ENCODE data around the gene DIABLO. TPM values are rescaled to one million over a fixed set of nuclear protein-coding genes. Genes with fewer than 3 reads are reported as not detected.
"Not testable (repeated sequence)": the region's sequence is repeated elsewhere in the genome, so short reads cannot be mapped to it uniquely, and the experiment has no call there.

Gene DIABLO
- total RNA-seq, 6 donors from 2014 or later, result 27.2 to 61.8 (median 42.1) TPM

- Histone ChIP-seq H3K4me1 (peaks cover 0 to 13% (median 8%) of the 10 kb centered on the region in 4 donors), H3K27ac (no peak within 1 kb of the TSS), H3K4me3 (peak within 1 kb of the TSS; percentile 18 to 60 (median 50)), H3K27me3 (peaks cover 0 to 2% (median 0%) of the 10 kb centered on the region in 4 donors), H3K36me3 (no peaks in the 10 kb centered on the region), H3K9me3 (no peaks in the 10 kb centered on the region)
- peak; percentile 47 to 92 for DNase-seq
- TF ChIP-seq EP300 (IDR thresholded peaks at IDR 0.05) (no peak), POLR2A (IDR thresholded peaks at IDR 0.05) (peak in 1 of 4 donors; percentile 15), POLR2AphosphoS5 (IDR thresholded peaks at IDR 0.05) (no peak), CTCF (IDR thresholded peaks at IDR 0.05) (no peak)
- 3 to 10% methylated on average over 6 to 44 of the region's 63 CpGs for WGBS, 2 donors
- ATAC-seq (ENCODE audit: low FRiP score in 2 of 2), result peak; percentile 56 to 80
These were observed 42.8 kb downstream of the DIABLO start, which contains the start of gene LRRC43 for GRCh38 chr12:122182887-122183587. TSS of gene LRRC43 (plus strand) at chr12:122183123. CDS start at chr12:122183145, 22 bp downstream.

- H3K4me1 ChIP-seq; H3K4me3 ChIP-seq; DNase-seq; H3K27ac ChIP-seq; H3K36me3 ChIP-seq; H3K9me3 ChIP-seq; H3K27me3 ChIP-seq; ATAC-seq (ENCODE audit: low FRiP score in 2 of 2): not testable (repeated sequence)
- WGBS, 2 donors, result 93 to 94% methylated on average over 4 of the region's 4 CpGs
These were observed 49.4 kb downstream of the DIABLO start for GRCh38 chr12:122176473-122176872.

DNA sequence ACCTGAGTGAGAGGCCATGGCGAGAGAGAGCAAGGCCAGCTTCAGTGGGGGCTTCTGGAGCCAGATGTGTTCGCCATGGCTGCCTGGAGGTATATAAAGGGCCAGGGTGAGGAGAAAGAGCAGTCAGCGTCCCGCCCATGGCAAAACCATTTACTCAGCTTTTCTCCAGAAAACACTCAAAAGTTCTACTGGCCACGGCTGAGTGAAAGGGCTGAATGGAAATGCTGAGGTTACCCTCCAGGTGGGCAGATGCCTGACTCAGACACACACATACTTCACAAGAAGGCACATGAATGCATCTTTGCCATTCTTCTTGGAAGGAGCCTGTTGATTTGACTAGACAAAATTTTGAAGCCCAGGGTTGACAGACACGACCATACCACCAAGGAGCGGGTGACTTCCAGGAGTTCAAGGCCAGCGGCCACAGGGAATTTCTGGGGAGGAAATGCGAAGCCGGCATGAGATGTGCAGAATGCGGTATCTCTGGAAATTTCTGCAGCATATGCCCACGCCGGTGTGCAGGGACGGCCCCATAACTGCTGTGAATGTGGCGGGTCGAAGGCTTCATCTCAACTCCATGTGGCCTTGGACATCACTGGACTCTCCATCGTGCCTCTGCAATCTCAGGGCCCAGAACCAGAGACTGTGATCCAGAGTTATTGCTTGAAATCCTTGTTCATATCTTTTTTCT lies 51.6 kb downstream of the DIABLO start, which contains the start of gene IL31:
Gene IL31 (minus strand): TSS at position 67 of the 691 bp plus-strand sequence. CDS start 49 bp downstream, at position 18.
- no peak for DNase-seq
- Histone ChIP-seq H3K27me3 (no peaks in the 10 kb centered on the region), H3K4me3 (no peak within 1 kb of the TSS), H3K4me1 (no peaks in the 10 kb centered on the region), H3K36me3 (no peaks in the 10 kb centered on the region), H3K27ac (no peak within 1 kb of the TSS), H3K9me3 (no peaks in the 10 kb centered on the region)
- WGBS, 2 donors, result 82 to 91% methylated on average over 17 of the region's 17 CpGs
- TF ChIP-seq EP300 (IDR thresholded peaks at IDR 0.05) (no peak), POLR2A (IDR thresholded peaks at IDR 0.05) (no peak), CTCF (IDR thresholded peaks at IDR 0.05) (no peak), POLR2AphosphoS5 (IDR thresholded peaks at IDR 0.05) (no peak)
- no peak for ATAC-seq (ENCODE audit: low FRiP score in 2 of 2)

GRCh38 chr12:122172262-122172939 lies 53.5 kb downstream of the DIABLO start:
- no peaks in the 10 kb centered on the region for H3K4me1 ChIP-seq
- whole genome bisulfite sequencing, 2 donors, result 67 to 77% methylated on average over 17 of the region's 17 CpGs
- H3K9me3 ChIP-seq, result no peaks in the 10 kb centered on the region

More at GRCh38 chr12:122172262-122172939, 53.5 kb downstream of the DIABLO start:
- no peak for DNase-seq
- H3K4me3 ChIP-seq, result no peak overlapping the region
- H3K27ac ChIP-seq, result no peak overlapping the region
- no peaks in the 10 kb centered on the region for H3K36me3 ChIP-seq
- no peak for ATAC-seq (ENCODE audit: low FRiP score in 2 of 2)
- no peak for TF ChIP-seq EP300 (IDR thresholded peaks at IDR 0.05)
- no peak for TF ChIP-seq POLR2A (IDR thresholded peaks at IDR 0.05)
- TF ChIP-seq POLR2AphosphoS5 (IDR thresholded peaks at IDR 0.05), result no peak
- no peak for TF ChIP-seq CTCF (IDR thresholded peaks at IDR 0.05)
- H3K27me3 ChIP-seq, result no peaks in the 10 kb centered on the region

Measured in upper lobe of left lung (tissue), 6 donors.